ENCODE results near the gene UBASH3A. TPM values are rescaled to one million over a fixed set of nuclear protein-coding genes. Genes with fewer than 3 reads are reported as not detected.

Gene UBASH3A
- total RNA-seq, 2 experiments from 2014 or later = not detected

DNA sequence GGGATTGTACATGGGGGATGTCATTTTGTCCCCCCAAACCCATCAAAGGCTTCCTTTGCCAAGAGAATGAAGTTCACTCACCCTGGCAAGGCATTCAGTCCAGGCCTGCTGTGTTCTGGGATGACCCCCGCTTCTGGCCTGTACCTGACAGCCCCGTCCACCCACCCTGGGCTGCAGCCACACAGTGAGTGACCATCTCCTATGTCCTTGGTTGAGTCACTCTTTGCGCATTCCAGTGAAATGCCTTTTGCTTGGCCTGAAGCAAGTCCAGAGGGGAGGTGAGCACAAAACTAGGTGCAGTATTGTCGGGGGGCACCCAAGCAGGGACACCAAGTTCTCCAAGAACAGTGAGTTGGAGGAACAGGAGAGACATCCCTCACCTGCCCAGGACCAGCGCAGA lies 18.1 kb upstream of the UBASH3A start:
- Histone ChIP-seq H3K9me2 (ENCODE audit: insufficient read depth, low read length) (no peaks in the 10 kb centered on the region), H3K4me3 (ENCODE audit: low read depth, low read length, poor library complexity, severe bottlenecking) (no peak overlapping the region), H4K20me1 (ENCODE audit: insufficient read depth, low read length) (no peaks in the 10 kb centered on the region), H3K79me2 (ENCODE audit: insufficient read depth, low read depth, low read length) (no peaks in the 10 kb centered on the region), H3K4me1 (ENCODE audit: insufficient read depth, low read length, poor library complexity, severe bottlenecking) (peaks cover 6% of the 10 kb centered on the region), H3K4me2 (ENCODE audit: low read length) (no peak overlapping the region), H3K36me3 (ENCODE audit: insufficient read depth, low read length) (no peaks in the 10 kb centered on the region), H3K9me3 (ENCODE audit: low read length) (peaks cover 11% of the 10 kb centered on the region; the same call in 1 of the 2 replicates), H3K27ac (ENCODE audit: low read depth, low read length, poor library complexity, severe bottlenecking) (no peak overlapping the region), H2AFZ (ENCODE audit: low read length) (no peak overlapping the region)
- TF ChIP-seq, protein P1, sequence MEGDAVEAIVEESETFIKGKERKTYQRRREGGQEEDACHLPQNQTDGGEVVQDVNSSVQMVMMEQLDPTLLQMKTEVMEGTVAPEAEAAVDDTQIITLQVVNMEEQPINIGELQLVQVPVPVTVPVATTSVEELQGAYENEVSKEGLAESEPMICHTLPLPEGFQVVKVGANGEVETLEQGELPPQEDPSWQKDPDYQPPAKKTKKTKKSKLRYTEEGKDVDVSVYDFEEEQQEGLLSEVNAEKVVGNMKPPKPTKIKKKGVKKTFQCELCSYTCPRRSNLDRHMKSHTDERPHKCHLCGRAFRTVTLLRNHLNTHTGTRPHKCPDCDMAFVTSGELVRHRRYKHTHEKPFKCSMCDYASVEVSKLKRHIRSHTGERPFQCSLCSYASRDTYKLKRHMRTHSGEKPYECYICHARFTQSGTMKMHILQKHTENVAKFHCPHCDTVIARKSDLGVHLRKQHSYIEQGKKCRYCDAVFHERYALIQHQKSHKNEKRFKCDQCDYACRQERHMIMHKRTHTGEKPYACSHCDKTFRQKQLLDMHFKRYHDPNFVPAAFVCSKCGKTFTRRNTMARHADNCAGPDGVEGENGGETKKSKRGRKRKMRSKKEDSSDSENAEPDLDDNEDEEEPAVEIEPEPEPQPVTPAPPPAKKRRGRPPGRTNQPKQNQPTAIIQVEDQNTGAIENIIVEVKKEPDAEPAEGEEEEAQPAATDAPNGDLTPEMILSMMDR (conservative IDR thresholded peaks at IDR 0.05; ENCODE audit: low read length) = no peak
- TF ChIP-seq EZH2phosphoT487 (IDR thresholded peaks at IDR 0.05; ENCODE audit: borderline replicate concordance, low read depth, low read length) = no peak
- intact Hi-C loops (cut with micrococcal nuclease; ENCODE audit: unreplicated experiment) = no loop called here
- CTCF ChIA-PET (ENCODE audit: unreplicated experiment) = no interaction called here
- POLR2A ChIA-PET = interaction anchor here (0.6 kb wide), 1 partner anchor 14 kb away, joined by 7 read pairs; no protein-coding TSS in a partner anchor
- no TSS peak for BruUV-seq (replicated peaks)
- no peak for DNase-seq (ENCODE audit: low spot score)

DNA sequence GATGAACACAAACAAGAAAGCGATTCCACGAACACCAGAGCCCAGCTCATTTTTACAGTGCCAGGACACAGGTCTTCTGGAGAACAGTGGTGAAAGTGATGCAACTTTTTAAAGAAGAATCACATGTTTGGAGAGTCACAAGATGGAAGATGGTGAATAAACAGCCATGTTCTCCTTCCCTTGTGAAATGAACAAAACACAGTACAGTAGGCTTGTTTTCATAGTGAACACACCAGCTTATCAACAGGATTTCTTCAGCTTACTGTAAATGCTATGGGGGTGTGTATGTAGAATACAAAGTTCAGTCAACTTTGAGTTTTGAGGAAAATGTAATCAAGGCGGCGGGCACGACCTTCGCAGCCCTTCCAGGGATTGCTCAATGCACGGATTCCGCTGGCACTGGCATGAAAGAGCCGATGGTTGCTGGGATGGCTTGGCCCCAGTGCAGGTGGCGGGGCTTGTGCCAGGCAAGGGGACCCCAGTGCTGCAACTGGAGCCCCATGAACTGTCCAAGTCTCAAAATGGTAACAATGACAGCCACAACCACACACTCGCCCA lies 17.6 kb upstream of the UBASH3A start:
- no peaks in the 10 kb centered on the region for H3K9me2 ChIP-seq (ENCODE audit: insufficient read depth, low read length)
- H3K36me3 ChIP-seq (ENCODE audit: insufficient read depth, low read length) = no peaks in the 10 kb centered on the region
- no peak for DNase-seq (ENCODE audit: low spot score)
- ChIA-PET POLR2A (no interaction called here), CTCF (ENCODE audit: unreplicated experiment) (no interaction called here)
- no peak for TF ChIP-seq EZH2phosphoT487 (IDR thresholded peaks at IDR 0.05; ENCODE audit: borderline replicate concordance, low read depth, low read length)
- TF ChIP-seq, protein P1 (conservative IDR thresholded peaks at IDR 0.05; ENCODE audit: low read length) = no peak
- H3K9me3 ChIP-seq (ENCODE audit: low read length) = peaks cover 11% of the 10 kb centered on the region; the same call in 1 of the 2 replicates
- H3K27ac ChIP-seq (ENCODE audit: low read depth, low read length, poor library complexity, severe bottlenecking) = no peak overlapping the region
- no peak overlapping the region for H3K4me3 ChIP-seq (ENCODE audit: low read depth, low read length, poor library complexity, severe bottlenecking)
- H3K4me2 ChIP-seq (ENCODE audit: low read length) = no peak overlapping the region
- no TSS peak for BruUV-seq (replicated peaks)
- H4K20me1 ChIP-seq (ENCODE audit: insufficient read depth, low read length) = no peaks in the 10 kb centered on the region
- intact Hi-C loops (cut with micrococcal nuclease; ENCODE audit: unreplicated experiment) = no loop called here
- H2AFZ ChIP-seq (ENCODE audit: low read length) = no peak overlapping the region
- no peaks in the 10 kb centered on the region for H3K79me2 ChIP-seq (ENCODE audit: insufficient read depth, low read depth, low read length)
- H3K4me1 ChIP-seq (ENCODE audit: insufficient read depth, low read length, poor library complexity, severe bottlenecking) = peaks cover 6% of the 10 kb centered on the region

DNA sequence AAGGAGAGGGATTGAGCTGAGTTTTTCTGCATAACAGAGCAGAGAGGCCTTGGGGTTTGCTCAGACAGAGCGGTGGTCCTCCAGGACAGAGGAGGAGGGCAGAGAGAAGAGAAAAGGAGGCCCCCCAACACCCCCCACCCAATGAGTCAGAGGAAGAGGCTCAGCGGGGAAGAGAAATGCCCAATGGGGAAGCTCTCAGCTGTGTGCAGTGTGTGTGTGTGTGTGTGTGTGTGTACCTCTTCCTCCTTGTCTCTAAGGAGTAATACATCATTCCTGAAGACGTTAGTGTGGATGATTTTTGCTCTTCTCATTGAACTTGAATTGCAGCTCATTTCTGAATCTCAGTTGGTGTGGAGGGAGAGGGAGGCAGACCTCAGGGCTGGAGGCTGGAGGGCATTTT lies 16.5 kb upstream of the UBASH3A start:
- H3K4me2 ChIP-seq (ENCODE audit: low read length) = no peak overlapping the region
- DNase-seq (ENCODE audit: low spot score) = no peak
- H4K20me1 ChIP-seq (ENCODE audit: insufficient read depth, low read length) = no peaks in the 10 kb centered on the region
- intact Hi-C loops (cut with micrococcal nuclease; ENCODE audit: unreplicated experiment) = no loop called here
- TF ChIP-seq, protein P1 (conservative IDR thresholded peaks at IDR 0.05; ENCODE audit: low read length) = no peak
- no peak for TF ChIP-seq EZH2phosphoT487 (IDR thresholded peaks at IDR 0.05; ENCODE audit: borderline replicate concordance, low read depth, low read length)
- H3K9me2 ChIP-seq (ENCODE audit: insufficient read depth, low read length) = no peaks in the 10 kb centered on the region
- ChIA-PET POLR2A (interaction anchor here (0.6 kb wide), 1 partner anchor 711 kb away, joined by 3 read pairs; no protein-coding TSS in a partner anchor), CTCF (ENCODE audit: unreplicated experiment) (interaction anchor here (0.6 kb wide), 1 partner anchor 117 kb away, joined by 3 read pairs; no protein-coding TSS in a partner anchor)
- BruUV-seq (replicated peaks) = no TSS peak
- H3K79me2 ChIP-seq (ENCODE audit: insufficient read depth, low read depth, low read length) = no peaks in the 10 kb centered on the region
- no peak overlapping the region for H2AFZ ChIP-seq (ENCODE audit: low read length)
- no peaks in the 10 kb centered on the region for H3K36me3 ChIP-seq (ENCODE audit: insufficient read depth, low read length)
- H3K4me1 ChIP-seq (ENCODE audit: insufficient read depth, low read length, poor library complexity, severe bottlenecking) = peaks cover 6% of the 10 kb centered on the region
- no peak overlapping the region for H3K4me3 ChIP-seq (ENCODE audit: low read depth, low read length, poor library complexity, severe bottlenecking)
- H3K9me3 ChIP-seq (ENCODE audit: low read length) = 0 out of 2 replicates have a peak, but pooled peaks cover 3% of the 10 kb centered on the region
- no peak overlapping the region for H3K27ac ChIP-seq (ENCODE audit: low read depth, low read length, poor library complexity, severe bottlenecking)
